ENCODE results near the gene CFAP157. TPM values are rescaled to one million over a fixed set of nuclear protein-coding genes. Genes with fewer than 3 reads are reported as not detected.

The CFAP157 gene
- total and polyA plus RNA-seq, 2 of the 13 experiments (the other 11 are each of a cell fraction or from before 2014, with no cell fraction given) = 0.07 TPM; not detected in 1

DNA sequence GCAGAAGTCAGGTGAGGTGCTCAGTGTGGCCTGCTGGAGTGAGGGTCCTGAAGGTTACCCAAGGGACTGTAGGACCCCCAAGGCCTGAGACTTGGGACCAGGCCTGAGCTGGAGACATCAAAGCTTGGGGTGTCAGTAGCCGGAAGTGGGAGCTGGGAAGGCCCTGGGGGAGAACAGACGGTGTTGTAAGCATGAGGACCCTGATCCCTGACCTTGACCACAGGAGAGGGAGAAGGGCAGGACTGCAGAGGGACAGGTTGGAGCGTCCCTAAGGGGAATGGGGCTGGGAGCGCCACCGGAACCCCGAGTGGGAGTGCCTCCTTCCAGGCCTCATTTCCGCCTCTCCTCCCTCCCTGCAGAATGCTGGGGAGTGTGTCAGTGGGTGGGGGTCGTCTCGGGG lies 9.6 kb downstream of the CFAP157 start:
- no peaks in the 10 kb centered on the region for H3K36me3 ChIP-seq (replicated peaks in 1 of 2; ENCODE audit: control insufficient read depth in 1 of 2, insufficient read depth in 2 of 2, low read length in 2 of 2)
- H3K79me2 ChIP-seq (ENCODE audit: insufficient read depth, low read length) = no peaks in the 10 kb centered on the region
- ChIA-PET POLR2A (interaction anchor here (1.0 to 2.4 kb wide), 4 partner anchors 8 to 108 kb away, joined by 4 to 11 read pairs (median 6); partner anchors contain the start of genes CFAP157 and TOR2A), CTCF (ENCODE audit: low intra/inter-chr PET ratio, low total read pairs) (no interaction called here)
- H4K20me1 ChIP-seq (ENCODE audit: insufficient read depth, low read length) = no peaks in the 10 kb centered on the region; the same call in 1 of the 2 replicates
- in situ Hi-C loops (cut with HindIII; ENCODE audit: extremely low pct_ligation_motif_present, low pct_unique_long_range_greater_than_20kb) = no loop called here
- peak overlapping the region; percentile 77 to 90 (median 82); a peak in 5 of 6 replicates for H3K4me3 ChIP-seq (replicated peaks in 1 of 3; ENCODE audit: insufficient read depth in 1 of 3, low read depth in 2 of 3, low read length in 3 of 3)
- no TSS peak for BruUV-seq (replicated peaks)
- peaks cover 0 to 6% of the 10 kb centered on the region in 2 experiments; a peak in 2 of 5 replicates for H3K27me3 ChIP-seq (ENCODE audit: control insufficient read depth in 1 of 2, insufficient read depth in 2 of 2, low read length in 2 of 2)
- no peak overlapping the region for H2AFZ ChIP-seq (ENCODE audit: low read length)
- intact Hi-C loops (cut with micrococcal nuclease; ENCODE audit: unreplicated experiment) = no loop called here
- H3K9me3 ChIP-seq (ENCODE audit: low read length) = no peaks in the 10 kb centered on the region
- peak overlapping the region; percentile 19 for H3K27ac ChIP-seq (ENCODE audit: extremely low read length, insufficient read depth, low read length)
- ATAC-seq (peak; percentile 41), FAIRE-seq (no peak), DNase-seq (ENCODE audit: low spot score) (peak; percentile 34)
- WGBS (ENCODE audit: low lambda C conversion rate) = 9% methylated on average over 5 of the region's 9 CpGs
- H3K4me2 ChIP-seq (ENCODE audit: low read depth, low read length) = peak overlapping the region; percentile 97
- H3K9ac ChIP-seq (ENCODE audit: insufficient read depth, low read depth, low read length) = peak overlapping the region; percentile 55
- H3K4me1 ChIP-seq (ENCODE audit: insufficient read depth, low read length) = peaks cover 31% of the 10 kb centered on the region
- peak; percentile 45; the same call in 1 of the 2 replicates for TF ChIP-seq UBTF (CRISPR knock-in tag; IDR thresholded peaks at IDR 0.05)
- TF ChIP-seq NONO (IDR thresholded peaks at IDR 0.05) = no peak
- TF ChIP-seq NONO (CRISPR knock-in tag; conservative IDR thresholded peaks at IDR 0.05) = 0 out of 2 replicates have a peak, but pooled peaks have one; percentile 31
- 0 out of 2 replicates have a peak, but pooled peaks have one; percentile 42 for TF ChIP-seq ESRRA (CRISPR knock-in tag; IDR thresholded peaks at IDR 0.05; ENCODE audit: low read depth)
- no peak for TF ChIP-seq ZNF839 (CRISPR knock-in tag; IDR thresholded peaks at IDR 0.05; ENCODE audit: borderline replicate concordance)
- TF ChIP-seq, protein P1, sequence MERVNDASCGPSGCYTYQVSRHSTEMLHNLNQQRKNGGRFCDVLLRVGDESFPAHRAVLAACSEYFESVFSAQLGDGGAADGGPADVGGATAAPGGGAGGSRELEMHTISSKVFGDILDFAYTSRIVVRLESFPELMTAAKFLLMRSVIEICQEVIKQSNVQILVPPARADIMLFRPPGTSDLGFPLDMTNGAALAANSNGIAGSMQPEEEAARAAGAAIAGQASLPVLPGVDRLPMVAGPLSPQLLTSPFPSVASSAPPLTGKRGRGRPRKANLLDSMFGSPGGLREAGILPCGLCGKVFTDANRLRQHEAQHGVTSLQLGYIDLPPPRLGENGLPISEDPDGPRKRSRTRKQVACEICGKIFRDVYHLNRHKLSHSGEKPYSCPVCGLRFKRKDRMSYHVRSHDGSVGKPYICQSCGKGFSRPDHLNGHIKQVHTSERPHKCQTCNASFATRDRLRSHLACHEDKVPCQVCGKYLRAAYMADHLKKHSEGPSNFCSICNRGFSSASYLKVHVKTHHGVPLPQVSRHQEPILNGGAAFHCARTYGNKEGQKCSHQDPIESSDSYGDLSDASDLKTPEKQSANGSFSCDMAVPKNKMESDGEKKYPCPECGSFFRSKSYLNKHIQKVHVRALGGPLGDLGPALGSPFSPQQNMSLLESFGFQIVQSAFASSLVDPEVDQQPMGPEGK (CRISPR knock-in tag; IDR thresholded peaks at IDR 0.05) = peak; percentile 64
- no peak for TF ChIP-seq ZSCAN9 (CRISPR knock-in tag; IDR thresholded peaks at IDR 0.05; ENCODE audit: borderline replicate concordance)
- TF ChIP-seq HNF4A (CRISPR knock-in tag; IDR thresholded peaks at IDR 0.05) = peak; percentile 65; the same call in 1 of the 2 replicates
- TF ChIP-seq NFKBIZ (CRISPR knock-in tag; IDR thresholded peaks at IDR 0.05) = no peak
- no peak for TF ChIP-seq ZBTB26 (CRISPR knock-in tag; IDR thresholded peaks at IDR 0.05; ENCODE audit: borderline replicate concordance)
- TF ChIP-seq HNF4G (IDR thresholded peaks at IDR 0.05; ENCODE audit: borderline replicate concordance, low read depth, low read length) = 0 out of 2 replicates have a peak, but pooled peaks have one; percentile 31
- TF ChIP-seq HNF4G (CRISPR knock-in tag; IDR thresholded peaks at IDR 0.05; ENCODE audit: borderline replicate concordance, low read depth) = no peak
- TF ChIP-seq ELF1 (CRISPR knock-in tag; IDR thresholded peaks at IDR 0.05) = peak; percentile 71; the same call in 1 of the 2 replicates
- TF ChIP-seq GABPB1 (CRISPR knock-in tag; IDR thresholded peaks at IDR 0.05) = peak; percentile 32; the same call in 1 of the 2 replicates
- no peak for TF ChIP-seq TOE1 (CRISPR knock-in tag; IDR thresholded peaks at IDR 0.05)
- 0 out of 2 replicates have a peak, but pooled peaks have one; percentile 19 for TF ChIP-seq SALL1 (CRISPR knock-in tag; IDR thresholded peaks at IDR 0.05)
- TF ChIP-seq CEBPG (CRISPR knock-in tag; IDR thresholded peaks at IDR 0.05) = 0 out of 2 replicates have a peak, but pooled peaks have one; percentile 14
- TF ChIP-seq ELF3 (CRISPR knock-in tag; IDR thresholded peaks at IDR 0.05) = peak; percentile 36; the same call in 1 of the 2 replicates
- 0 out of 2 replicates have a peak, but pooled peaks have one; percentile 42 for TF ChIP-seq MTA1 (CRISPR knock-in tag; IDR thresholded peaks at IDR 0.05; ENCODE audit: borderline replicate concordance)
- TF ChIP-seq FIP1L1 (IDR thresholded peaks at IDR 0.05; ENCODE audit: borderline replicate concordance, insufficient read depth, low read depth, low read length) = no peak
- peak; percentile 57 for TF ChIP-seq ETV5 (CRISPR knock-in tag; IDR thresholded peaks at IDR 0.05; ENCODE audit: borderline replicate concordance)
